Cortex of kidney (tissue), 1 donor: ENCODE results near the gene CCDC170.

Source experiments
- DNase-seq: peaks from one replicate; lab custom pipeline; 2025; lab: John Stamatoyannopoulos, UW

Gene CCDC170

DNA sequence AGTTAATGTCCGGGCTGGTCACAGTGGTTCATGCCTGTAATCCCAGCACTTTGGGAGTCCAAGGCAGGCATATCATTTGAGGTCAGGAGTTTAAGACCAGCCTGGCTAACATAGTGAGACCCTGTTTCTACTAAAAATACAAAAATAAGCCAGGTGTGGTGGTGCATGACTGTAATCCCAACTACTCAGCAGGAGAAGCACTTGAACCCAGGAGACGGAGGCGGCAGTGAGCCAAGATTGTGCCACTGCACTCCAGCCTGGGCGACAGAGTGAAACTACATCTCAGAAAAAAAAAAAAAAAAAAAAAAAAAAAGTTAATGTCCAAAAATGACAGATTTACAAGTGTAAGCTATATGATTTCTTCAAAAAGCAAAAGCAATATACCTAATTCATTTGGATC is 124.9 kb downstream of the CCDC170 start:
- DNase-seq, result no peak

DNA sequence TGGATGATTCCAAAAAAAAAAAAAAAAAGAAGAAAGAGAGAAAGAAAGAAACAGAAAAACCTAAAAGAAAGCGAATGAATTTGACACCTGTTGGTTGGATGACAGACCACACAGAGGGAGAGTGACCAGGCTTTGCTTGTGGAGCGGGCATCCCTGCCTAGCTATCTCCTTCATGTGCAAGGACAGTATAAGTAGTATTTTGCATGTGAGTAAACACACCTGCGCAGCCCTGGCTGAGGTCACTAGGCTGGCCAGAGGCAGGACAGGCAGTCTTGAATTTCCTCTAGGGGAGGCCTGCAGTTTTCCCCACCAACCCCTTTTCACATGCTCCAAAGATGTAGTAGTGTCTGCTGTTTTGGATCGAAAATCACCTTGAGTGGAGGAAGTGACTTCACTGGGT is 126.4 kb downstream of the CCDC170 start:
- DNase-seq, result no peak

DNA sequence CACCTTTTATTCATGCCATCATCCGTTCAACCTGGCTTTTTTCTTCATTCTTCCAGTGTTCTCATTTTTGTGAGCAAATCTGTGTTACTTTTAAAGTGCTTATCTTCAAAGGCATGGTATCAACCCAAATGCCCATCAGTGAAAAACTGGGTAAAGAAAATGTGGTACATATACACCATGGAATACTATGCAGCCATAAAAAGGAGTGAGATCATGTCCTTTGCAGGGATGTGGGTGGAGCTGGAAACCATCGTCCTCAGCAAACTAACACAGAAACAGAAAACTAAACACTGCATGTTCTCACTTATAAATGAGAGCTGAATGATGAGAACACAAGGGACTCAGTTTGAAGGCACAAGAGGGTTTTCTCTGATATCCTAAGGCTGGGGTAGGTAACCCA is 130.3 kb downstream of the CCDC170 start:
- DNase-seq, result no peak

DNA sequence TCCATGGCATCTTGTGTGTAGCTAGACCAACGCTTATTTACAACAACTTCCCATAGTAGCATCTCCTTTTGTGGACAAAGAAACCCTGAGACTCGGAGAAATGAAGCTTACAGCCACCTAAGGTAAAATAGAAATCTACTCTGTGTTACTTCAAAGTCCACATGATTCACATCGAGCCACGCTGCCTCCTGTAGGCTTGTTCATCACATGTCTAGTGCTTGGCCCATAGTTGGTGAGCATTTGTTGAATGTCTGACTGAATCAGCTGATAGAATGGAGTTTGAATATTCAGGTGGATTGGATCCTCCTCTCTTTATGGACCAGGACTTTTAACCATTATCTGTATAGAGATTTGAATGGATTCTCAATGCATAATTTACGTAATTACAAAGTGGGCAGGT is 130.7 kb downstream of the CCDC170 start:
- no peak for DNase-seq

DNA sequence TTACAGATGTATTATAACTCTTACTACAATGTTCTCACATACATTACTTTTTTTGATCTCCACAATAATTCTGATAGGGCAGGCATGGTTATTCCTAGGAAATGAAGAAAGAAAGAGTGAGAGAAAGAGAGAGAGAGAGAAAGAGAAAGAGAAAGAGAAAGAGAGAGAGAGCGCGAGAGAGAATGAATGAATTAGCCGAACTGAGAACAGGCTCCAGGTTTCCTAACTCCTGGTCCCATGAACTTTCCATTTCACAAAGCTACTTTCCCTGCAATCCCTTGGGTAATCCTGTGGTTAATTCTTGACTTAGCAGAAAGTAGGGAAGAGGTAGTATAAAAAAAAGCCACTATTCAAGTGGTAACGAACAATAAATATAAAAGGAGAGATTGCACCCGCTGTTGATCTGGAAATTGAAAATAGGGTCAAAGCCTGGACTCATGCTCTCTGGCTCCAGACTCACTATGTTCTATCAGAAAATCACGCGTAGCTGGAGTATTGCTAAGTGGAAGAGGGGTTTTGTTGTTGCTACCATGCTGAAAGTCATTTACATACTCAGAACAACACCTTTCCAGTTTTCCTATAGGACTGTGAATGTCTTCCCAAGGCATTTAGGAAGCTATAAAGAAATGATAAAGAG is 131.2 kb downstream of the CCDC170 start:
- DNase-seq, result no peak

DNA sequence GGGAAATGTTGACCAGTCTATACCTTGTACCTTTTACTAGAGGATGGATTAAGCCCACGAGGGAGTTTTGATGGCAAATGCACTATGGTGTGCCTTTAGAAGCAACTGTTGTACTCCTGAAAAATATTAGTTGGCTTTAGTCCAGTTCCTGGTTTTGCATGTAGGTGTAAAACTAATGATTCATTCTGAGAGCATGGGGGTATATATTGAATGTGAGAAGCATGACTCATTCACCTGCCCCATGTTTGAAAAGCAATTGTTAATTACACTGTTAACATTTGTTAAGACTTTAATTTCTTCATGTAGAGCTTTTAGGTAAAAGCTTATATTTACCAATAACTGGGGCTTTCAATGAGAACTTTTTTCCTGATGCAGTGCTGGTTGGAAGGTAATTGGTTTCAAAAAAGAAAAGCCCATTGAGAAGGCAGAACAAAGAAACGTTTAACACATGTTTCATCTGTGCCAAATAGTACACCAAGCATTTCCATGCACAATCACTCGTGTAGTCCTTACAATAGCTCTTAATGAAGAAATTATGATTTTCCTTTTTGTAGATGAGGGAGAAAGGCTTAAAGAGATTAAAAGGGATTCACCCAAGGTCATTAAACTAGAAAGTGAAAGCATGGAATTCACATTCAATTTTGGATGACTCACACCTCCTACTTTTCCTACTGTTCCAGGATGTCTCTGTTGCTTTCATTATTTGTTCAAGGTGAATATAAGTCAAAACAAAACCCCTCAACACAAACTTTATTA is 134.1 kb downstream of the CCDC170 start:
- no peak for DNase-seq

DNA sequence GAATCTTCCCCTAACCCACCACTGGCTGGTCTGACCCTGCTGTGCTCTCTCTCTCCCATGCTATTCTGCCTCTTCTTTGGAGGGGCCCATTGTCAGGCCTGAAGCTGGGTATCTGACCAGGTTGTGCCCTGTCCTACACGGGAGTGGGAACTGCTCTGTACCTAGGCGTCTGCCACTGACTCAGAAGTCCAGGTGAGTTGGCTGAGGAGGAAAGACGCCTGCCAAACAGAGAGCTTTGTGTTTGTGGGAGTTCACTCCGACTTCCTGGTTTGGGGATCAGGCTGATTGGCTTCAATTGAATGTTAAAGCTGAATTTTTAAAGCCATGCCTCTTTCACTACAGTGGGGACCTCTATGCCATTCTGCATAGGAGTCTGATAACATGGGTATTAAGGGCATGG is 136.0 kb downstream of the CCDC170 start:
- no peak for DNase-seq

DNA sequence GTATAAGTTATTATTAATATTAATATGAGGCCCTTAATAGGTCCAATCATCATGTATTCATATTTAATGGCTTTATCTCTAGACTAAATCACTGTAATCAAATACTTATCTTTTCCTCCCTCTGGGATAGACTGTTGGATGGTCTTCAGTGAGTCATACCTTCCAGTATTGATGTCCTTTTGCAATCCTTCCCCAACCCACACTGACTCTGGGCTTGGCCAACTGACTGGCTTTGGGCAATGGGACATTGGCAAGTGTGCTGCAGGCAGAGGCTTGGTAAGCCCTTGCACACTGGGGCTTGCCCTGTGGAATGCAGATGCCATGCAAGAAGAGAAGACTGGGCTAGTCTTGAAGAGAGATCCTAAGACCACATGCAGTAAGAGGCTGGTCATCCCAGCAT is 136.6 kb downstream of the CCDC170 start:
- no peak for DNase-seq

DNA sequence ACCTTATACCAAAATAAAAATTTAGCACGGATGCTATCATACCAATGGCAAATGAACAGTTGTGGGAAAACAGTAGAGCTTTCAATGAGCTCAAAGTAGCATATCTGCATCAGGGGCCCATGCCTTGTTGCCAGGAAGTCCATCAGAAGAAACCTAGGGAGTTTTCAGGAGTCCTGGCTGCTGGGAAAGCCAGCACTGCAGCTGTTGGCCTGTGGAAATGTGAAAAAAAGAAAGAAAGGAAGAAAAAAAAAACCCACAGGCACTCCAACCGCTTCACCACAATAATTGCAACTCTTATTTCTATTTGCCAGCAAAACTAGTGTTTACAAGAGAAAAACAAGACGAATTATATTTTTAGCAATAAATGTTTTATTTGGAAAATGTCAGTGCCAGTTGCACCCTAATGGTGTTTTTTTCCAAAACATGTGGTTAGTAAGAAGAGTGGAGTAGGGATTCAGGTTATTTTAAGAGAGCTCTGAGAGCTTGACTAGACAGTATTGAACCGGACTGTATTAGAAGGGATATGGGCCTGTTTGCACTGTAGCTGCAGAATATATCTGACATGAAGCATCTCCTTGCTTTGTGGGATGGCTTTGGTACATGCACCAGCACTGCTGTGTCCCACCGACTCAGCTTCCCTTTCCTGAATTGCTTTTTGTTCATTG is 137.3 kb downstream of the CCDC170 start:
- no peak for DNase-seq

DNA sequence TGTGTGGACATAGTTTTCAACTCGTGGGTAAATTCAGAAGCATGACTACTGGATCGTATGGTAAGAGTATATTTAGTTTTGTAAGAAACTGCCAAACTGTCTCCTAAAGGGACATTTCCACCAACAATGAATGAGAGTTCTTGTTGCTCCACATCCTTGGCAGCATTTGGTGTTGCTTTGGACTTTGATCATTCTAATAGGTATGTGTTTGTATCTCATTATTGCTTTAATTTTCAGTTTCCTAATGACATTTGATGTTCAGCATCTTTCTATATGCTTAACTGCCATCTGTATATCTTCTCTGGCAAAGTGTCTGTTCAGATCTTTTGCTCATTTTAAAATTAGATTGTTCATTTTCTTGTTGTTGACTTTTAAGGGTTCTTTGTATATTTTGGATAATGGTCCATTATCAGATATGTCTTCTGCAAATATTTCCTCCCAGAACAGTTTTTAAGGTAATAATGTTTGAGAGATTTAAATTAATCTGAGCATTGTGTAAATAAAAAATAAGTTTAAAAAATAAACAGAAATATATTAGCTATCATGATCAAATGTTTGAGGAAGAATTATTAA is 138.7 kb downstream of the CCDC170 start:
- no peak for DNase-seq

DNA sequence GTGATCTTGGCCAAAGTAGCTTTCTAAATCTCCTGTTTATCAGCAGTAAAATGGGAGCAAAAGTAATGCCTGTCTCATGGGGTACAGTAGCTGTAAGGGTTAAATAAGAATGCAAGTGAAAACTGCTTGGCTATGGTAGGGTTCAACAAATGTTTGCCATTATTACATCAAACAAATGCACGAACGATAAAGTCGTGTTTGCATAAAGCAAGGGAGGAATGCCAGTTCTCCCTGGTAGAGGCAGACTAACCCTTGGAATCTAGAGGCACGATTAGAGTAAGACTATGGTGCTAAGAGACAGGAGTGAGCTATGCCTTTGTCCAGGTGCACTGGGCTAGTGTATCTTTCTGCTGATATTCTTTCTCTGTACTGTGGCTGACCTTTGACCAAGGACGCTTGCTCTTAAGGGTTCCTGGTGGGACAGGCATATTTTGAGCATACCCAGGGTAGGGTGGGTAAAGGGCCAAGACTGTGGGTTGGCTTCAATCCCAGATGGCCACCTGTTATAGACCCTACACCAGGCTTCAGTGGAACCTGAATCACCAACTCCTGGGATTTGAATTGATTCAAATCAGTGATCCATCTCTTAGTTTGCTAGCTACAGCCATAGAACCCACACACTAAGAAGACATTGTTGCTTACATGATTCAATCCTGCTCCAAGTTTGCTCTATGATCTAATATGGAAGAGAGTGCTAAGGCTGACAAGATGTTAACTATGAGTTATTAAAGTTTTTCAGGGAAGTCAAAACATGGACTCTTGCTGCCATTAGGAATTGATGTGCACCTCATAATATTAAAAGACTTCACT is 139.9 kb downstream of the CCDC170 start:
- DNase-seq, result no peak

DNA sequence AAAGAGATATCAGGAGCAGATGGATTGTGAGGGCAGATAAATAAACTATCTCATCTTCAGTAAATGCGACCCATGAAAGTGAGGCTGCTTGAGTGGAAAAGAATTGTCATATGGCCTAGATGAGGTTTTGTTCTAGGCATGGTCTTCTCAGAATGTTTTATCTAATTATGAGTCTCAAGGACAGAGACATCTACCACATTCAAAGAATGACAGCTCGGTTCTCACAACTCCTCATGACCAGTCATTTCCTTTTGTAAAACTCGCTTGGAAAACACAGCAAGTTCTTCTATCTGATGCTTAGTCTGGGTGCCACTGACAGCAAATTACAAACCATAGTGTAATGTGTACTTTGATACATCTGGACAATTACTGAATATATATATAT is 140.5 kb downstream of the CCDC170 start:
- no peak for DNase-seq

DNA sequence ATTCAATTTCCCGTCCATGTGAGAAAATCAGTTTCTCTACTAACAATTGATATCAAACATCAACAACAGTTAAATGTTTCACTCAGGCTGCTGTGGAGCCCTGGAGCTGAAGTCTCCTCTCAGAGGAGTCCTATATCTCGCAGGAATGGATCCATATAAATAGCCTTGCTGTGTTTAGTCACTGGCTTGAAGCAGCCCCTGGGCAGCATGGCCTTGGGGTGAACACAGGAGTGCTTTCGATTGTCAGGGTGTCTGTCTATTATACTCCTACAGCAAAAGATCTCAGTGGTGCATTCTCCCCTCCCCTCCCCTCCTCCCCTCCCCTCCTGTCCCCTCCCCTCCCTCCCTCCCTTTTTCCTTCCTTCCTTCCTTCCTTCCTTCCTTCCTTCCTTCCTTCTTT is 141.9 kb downstream of the CCDC170 start:
- no peak for DNase-seq

DNA sequence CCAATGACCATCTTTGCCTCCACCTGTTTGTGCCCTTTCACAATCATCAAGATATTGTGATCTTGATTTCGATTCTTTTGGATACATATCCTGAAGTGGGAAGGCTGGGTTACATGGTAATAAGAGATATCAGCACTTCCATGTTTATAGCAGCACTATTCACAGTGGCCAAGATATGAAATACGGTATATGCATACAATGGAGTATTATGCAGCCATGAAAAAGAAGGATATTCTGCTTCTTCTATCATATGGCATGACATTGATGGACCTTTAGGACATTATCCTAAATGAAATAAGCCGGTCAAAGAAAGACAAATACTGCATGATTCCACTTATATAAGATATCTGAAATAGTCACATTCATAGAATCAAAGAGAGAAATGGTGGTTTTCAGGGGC is 144.0 kb downstream of the CCDC170 start:
- no peak for DNase-seq

DNA sequence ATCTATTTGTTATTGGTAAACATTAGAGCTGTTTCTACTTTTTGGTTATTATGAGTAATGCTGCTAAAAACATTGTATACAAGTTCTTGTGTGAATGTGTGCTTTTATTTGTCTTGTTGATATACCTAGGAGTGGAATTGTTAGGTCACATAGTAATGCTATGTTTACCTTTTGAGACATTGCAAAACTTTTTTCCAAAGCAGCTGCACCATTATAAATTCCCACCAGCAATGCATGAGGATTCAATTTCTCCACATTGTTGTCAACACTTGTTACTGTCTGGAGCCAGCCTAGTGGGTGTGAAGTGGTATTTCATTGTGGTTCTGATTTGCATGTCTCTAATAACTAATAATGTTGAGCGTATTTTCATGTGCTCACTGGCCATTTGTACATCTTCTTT is 145.9 kb downstream of the CCDC170 start:
- no peak for DNase-seq

DNA sequence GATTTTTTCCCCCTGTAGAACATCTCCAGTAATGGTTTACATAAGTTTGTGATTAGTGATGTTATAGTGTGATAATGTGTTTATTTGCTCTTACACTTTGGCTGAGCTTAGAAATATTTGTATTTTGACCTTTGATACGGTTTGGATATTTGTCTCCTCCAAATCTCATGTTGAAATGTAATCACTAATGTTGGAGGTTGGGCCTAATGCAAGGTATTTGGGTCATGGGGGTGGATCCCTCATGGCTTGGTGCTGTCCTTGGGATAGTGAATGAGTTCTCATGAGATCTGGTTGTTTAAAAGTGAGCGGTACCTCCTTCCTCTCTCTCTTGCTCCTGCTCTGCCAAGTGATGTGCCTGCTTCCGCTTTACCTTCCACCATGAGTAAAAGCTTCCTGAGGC is 147.2 kb downstream of the CCDC170 start:
- no peak for DNase-seq

DNA sequence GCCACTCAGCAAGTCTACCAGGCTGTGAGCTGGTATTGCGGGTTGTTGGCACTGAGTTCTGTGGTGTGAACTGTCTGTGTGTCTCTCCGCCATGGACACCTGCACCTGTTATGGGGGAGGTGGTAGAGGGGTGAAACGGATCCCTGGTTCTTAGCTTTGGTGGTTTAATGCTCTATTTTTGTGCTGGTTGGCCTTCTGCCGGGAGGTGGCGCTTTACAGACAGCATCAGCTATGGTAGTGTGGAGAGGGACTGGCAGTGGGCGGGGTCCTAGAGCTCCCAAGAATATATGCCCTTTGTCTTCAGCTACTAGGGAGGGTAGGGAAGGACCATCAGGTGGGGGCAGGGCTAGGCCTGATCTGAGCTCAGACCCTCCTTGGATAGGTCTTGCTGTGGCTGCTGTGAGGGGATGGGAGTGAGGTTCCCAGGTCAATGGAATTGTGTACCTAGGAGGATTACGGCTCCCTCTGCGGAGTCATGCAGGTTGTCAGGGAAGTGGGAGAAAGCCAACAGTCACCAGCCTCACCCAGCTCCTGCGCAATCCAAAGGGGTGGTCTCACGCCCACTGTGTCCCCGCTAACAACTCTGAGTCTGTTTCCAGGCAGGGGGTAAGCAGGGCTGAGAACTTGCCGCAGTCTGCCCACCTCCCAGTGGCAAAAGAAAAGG is 154.3 kb downstream of the CCDC170 start:
- DNase-seq, result no peak

DNA sequence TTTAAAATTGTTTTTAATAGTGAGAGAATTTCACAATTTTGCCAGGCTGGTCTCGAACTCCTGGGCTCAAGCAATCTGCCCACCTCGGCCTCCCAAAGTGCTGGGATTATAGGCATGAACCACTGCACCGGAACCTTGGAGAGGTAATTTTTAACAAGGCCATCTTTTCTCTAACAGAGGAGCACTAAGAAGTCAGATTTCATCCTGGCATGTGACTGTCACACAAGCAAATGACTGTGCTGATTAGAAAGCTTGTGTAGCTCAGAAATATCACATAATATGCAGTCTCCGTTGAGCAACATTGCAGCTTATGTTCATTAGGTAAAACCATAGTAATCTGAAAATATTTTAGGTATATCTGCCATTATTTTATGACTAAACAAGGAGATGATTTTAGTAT is 156.0 kb downstream of the CCDC170 start:
- no peak for DNase-seq

DNA sequence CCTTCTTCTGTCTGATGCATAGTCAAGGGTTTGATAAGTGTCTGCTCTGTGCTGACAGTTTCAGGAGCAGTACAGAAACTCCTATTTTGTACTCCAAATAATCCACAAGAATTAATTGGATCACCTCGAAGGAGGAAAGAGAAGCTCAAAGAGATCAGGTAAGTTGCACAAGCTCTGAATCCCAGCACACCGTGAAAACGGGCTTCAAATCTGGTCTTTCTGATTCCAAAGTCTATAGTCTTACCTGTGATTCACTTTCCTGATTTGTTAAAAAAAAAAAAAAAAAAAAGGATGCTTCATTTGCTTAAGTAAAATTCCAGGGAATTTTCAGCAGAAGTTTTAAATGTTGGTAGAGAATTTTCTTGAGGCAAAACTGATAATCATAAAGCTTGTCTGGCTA is 157.8 kb downstream of the CCDC170 start:
- no peak for DNase-seq

DNA sequence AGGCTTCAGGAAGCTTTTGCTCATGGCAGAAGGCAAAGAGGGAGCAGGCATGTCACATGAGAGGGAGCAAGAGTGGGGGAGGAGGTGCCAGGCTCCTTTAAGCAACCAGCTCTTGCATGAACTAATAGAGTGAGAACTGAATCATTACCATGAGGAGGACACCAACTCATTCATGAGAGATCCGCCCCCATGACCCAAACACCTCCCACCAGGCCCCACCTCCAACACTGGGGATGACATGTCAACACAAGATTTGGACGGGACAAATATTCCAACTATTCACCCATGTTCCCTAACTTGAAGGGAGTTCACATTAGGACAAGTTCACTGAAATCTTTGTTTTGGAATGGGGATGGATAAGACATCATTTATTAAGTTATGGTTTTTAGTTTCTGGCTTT is 158.5 kb downstream of the CCDC170 start:
- DNase-seq, result no peak

DNA sequence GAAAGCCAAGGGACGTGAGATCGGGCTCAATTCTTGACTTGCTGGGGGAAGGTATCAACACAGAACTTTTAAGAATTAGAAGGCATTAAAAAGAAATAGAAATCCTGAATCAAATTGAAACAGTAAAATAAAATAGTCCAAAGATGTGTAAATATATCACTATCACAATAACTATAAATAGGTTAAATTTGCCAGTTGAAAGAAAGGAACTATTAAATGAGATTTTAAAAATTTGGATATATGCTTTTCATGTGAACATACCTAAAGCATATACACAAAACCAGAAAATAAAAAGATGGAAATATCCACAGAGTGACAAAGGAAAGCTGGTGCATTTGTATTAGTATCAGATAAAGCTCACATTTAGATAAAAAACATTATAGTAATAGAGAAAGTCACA is 161.3 kb downstream of the CCDC170 start:
- no peak for DNase-seq

DNA sequence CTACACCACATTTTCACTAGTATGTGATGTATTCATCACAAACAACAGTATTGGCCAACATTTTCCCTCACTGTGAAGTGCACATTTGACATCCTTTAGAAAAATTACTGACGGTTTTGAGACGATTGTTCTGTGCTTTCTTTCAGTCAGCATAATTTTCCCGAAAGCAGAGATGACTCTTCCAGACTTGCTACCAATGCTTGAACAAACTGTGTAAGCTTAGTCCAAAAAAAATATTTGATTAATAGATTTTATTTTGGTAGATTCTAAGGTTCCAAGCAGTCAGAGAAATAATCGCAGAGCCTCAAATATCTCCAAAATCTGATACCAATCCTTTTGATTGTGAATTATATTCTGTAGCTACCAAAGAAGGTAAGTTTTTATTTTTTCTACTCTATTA is 162.6 kb downstream of the CCDC170 start:
- no peak for DNase-seq
